Anterior cingulate cortex (tissue), 58 donors: Measurements from ENCODE around the gene GLUD1.
"Not testable (repeated sequence)": the region's sequence is repeated elsewhere in the genome, so short reads cannot be mapped to it uniquely, and the experiment has no call there.

Source experiments
- DNase-seq, 58 donors: peaks; one replicate each; lab custom pipeline; 2025; lab: John Stamatoyannopoulos, UW

GLUD1 gene

DNA sequence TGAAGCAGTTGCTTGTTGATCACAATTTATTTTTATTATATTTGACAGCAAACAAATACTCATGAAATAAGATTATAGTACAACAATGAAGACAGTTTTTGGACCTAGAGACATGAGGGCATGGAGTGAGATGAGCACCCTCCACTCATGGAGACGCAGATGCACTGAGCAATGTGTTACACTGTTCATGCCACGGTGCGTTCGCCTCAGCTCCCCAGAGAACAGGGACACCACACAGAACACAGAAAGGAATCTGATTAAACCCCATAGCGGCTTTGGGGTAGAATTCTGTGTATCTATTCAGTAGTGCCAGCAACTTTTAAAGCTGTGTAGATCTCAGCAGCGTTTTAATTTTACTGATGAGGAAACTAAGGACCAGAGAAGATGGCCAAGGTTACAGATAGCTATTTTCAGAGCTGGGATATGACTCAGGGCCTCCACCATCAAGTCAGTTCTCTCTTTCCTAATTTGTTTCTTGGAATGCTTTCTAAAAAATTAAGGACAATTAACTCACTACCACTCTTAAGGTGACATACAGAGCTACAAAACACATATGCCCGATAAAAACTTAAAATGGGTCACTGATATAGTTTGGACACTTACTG lies 41.0 kb downstream of the GLUD1 start:
- peak in 14 of 58 donors; percentile 6 to 25 (median 15) for DNase-seq

DNA sequence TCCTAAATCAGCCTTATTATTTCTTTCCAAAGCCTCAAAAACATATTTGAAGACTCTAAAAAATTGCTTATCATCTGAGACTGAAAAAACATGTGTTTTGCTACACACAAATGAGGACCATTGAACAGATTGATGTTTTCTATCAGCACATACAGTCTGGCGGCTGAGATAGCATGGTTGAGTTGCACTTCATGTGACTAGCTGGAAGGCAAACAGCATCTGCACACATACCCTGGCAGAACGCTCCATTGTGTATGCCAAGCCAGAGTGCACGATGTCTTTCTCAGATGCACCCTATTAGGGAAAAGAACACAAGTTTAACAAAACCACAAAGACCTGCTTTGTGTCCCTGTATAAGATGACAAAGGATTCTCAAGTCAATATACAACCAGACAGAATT lies 41.5 kb downstream of the GLUD1 start:
- DNase-seq = peak in 46 of 58 donors; percentile 1 to 88 (median 52)

DNA sequence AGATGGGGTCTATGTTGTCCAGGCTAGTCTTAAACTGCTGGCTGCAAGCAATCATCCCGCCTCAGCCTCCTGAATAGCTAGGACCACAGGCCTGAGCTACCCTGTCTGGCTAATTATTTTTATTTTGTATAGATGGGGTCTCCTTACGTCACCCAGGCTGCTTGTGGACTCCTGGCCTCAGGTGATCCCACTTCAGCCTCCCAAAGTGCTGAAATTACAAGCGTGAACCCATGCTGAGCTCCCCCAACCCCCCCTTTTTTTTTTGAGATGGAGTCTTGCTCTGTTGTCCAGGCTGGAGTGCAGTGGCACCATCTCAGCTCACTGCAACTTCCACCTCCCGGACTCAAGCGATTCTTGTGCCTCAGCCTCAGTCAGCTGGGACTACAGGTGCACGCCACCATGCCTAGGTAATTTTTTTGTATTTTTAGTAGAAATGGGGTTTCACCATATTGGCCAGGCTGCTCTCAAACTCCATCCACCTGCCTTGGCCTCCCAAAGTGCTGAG lies 49.2 kb downstream of the GLUD1 start:
- DNase-seq = no peak

DNA sequence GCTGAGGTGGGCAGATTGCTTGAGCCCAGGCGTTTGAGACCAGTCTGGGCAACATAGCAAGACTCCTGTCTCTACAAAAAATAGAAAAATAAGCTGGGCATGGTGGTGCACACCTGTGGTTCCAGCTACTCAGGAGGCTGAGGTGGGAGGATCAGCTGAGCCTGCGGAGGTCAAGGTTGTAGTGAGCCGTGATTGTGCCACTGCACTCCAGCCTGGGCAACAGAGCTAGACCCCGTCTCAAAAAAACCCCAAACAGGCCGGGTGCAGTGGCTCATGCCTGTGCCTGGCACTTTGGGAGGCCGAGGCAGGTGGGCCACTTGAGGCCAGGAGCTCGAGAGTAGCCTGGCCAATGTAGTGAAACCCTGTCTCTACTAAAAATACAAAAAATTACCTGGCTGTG lies 51.1 kb downstream of the GLUD1 start:
- not testable (repeated sequence) for DNase-seq

DNA sequence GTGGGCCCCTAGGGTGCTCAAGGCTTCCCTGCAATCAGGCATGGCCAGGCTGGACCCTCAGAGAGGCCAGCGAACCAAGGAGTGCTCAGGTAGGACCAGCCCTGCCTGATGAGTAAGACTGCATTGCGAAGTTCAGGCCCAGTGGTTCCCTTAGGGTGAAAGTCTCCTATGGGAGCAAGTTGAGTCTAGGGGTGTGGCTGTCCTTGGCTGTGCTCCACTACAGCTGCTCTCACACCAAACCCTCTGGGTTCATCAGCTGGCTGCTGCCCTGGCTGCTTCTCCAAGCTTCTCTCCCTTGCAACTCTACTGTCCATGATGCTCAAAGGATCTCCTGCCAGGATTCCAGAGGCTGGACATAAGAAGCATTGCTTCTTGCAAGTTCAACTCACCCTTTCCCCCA lies 55.9 kb downstream of the GLUD1 start:
- DNase-seq = no peak

DNA sequence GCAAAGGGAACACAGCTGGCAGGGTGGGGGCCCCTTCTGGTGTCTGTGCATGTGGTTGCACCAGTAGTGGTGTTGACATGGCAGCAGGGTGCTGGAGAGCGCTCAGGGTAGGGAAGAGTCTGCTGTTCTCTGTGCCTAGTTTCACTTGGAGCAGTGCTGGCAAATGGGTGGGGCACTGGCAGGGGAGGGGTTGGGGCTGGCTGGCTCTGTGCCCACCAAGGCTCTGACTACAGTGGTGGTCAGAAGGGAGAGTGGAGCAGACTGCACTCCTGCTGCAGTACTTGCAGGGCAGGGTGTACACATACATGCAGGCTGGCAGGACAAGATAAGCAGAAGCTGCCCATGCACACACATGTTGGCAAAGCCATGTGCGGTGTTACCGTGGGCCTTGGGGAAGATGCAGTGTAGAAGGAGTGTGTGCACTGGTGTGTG lies 56.3 kb downstream of the GLUD1 start:
- DNase-seq = peak in 1 of 58 donors; percentile 6

DNA sequence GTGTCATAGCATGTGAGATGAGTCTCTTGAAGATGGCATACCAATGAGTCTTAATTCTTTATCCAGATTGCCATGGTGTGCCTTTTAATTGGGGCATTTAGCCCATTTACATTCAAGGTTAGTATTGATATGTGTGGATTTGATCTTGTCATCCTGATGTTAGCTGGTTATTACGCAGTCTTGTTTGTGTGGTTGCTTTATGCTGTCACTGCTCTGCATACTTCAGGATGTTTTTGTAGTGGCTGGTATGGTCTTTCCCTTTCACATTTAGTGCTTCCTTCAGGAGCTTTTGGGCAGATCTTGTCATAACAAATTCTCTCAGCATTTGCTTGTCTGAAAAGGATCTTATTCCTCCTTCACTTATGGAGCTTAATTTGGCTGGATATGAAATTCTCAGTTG lies 58.0 kb downstream of the GLUD1 start:
- no peak for DNase-seq

DNA sequence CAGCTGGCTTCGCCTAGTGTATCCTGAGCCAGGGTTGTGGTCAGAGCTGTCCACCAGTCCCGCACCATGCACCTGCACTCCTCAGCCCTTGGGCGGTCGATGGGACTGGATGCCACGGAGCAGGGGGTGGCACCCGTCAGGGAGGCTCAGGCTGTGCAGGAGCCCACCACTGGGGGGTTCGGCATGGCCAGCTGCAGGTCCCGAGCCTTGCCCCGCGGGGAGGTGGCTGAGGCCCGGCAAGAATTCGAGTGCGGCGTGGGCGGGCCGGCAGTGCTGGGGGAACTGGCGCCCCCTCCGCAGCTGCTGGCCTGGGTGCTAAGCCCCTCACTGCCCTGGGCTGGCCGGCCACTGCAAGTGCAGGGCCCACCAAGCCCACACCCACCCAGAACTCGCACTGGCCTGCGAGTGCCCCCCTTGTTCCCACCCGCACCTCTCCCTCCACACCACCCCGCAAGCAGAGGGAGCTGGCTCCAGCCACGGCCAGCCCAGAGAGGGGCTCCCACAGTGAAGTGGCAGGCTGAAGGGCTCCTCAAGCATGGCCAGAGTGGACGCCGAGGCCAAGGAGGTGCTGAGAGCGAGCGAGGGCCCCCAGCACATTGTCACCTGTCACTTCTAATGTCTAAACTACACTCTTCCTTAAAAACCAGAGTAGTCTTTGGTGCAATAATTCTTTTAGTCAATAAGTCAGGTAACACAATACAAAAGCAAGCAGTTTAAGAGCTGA lies 63.6 kb downstream of the GLUD1 start:
- DNase-seq = no peak

DNA sequence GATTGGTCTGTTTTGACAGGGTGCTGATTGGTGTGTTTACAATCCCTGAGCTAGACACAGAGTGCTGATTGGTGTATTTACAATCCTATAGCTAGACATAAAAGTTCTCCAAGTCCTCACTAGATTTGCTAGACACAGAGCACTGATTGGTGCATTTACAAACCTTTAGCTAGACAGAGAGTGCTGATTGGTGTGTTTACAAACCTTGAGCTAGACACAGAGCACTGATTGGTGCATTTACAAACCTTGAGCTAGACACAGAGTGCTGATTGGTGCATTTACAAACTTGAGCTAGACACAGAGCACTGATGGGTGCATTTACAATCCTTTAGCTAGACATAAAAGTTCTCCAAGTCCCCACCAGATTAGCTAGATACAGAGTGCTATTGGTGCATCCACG lies 64.2 kb downstream of the GLUD1 start:
- not testable (repeated sequence) for DNase-seq

DNA sequence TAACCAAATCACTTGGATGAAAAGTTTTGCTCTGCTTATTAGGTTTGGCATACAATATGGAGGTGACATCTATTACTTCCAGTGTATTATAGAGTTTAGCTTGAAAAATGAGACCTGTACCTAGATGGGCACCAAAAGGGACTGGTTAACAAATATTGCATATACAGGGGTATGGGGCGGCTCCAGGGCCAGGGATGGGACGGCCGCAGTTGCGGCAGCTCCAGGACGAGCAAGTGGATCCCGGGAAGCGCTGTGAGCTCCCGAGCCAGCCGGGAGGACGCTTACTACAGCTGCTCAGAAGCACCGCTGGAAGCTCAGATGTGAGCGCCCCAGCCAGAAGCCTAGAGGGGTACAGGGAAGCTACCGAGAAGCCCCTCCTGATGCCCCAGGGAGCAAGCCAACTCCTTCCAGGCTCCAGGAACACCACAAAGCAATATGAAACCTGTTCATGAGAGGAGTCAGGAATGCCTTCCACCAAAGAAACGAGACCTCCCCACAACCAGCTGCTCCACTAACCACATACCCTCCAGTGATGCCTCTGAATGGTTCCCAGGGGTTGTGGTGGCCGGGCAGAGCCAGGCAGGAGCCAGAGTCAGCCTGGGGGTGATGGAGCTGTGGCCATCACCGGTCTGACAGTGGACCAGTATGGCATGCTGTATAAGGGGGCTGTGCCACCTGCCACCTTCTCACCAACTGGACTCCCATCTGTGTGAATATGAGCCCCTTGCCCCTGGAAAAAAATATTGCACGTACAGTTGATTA lies 67.7 kb downstream of the GLUD1 start:
- not testable (repeated sequence) for DNase-seq

DNA sequence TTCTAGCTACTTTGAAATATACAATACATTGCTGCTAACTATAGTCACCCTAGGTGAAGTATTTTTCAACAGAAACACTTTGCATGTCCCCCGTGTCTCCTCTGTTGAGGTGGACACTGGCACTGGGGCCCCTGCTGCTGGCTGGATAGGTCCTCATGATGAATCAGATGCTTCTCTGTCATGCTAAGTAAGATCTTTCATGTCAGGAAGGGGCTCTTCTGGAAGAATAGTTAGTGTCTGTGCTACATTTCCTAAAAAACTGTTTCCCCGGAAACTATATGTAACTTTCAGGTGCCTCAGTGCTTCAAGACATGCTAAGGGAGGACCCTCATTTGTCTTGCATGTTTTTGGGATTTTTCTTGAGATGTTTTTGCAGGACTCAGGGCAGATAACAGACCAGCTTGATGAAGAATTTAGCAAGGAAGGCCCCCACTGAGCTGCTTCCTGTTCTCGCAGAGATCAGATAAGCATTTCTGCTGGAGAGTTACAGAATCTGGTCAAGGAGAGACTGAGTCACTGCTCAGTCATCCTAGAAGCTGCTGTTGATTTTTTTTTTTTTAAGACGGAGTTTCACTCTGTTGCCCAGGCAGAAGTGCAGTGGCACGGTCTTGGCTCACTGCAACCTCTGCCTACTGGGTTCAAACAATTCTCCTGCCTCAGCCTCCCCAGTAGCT lies 69.2 kb downstream of the GLUD1 start:
- DNase-seq = not testable (repeated sequence)

DNA sequence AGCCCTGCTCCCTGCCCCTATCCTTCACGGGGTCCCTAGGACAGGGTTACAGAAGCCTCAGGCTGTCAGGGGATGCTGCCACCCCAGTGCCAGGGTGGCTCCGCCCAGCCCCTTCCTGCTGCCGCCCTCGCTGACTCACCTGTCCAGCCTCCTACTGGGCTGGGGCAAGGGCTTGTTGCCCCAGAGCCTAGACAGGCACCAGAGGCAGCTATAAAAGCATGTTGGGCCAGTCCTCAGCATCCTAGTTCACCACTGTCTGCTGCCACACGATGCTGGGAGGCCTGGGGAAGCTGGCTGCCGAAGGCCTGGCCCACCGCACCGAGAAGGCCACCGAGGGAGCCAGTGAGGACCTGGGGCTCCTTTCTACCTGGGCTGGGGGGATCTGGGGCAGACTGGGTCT lies 74.6 kb downstream of the GLUD1 start, which contains the start of gene FAM25A:
Gene FAM25A, plus strand, starts transcription at position 239 of the 400 bp plus-strand sequence. Its CDS starts 31 bp downstream, at position 270.
- not testable (repeated sequence) for DNase-seq

DNA sequence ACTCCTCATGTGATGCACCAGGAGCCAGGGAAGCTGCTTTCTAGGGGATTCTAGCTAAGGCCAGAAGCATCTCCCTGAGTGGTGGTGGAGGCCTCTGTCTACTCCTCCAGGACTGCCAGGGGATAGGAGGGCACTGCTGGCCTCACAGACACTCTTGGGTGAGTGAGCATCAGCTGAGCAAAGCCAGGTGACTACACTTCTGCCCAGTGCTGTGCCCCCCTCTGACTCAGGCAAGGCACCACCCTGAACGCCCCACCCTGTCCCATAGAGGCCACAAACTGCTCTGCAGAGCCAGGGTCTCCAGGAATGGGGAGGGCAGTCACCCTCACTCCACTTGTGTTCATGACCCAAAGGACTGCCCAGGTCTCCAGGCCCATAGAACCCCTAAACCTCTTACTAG lies 75.1 kb downstream of the GLUD1 start:
- DNase-seq = not testable (repeated sequence)

DNA sequence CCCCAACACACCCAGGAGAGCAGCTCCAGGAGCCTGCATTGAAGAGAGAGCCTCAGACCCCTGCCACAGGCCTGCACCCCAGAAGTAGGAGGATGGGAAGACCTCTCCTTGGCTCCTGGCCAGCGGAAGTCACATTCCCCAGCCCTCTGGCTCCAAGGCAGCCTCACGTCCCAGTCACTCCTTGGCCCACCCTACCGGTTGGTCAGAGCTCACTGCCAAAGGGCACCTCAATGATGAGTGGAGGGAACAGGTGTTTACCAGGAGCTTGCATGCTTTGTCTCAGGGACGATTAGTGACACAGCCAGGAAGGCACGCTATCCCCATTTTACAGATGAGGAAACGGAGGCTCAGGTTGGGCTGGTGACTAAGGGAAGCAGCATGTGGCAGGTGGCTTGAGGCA lies 75.6 kb downstream of the GLUD1 start:
- not testable (repeated sequence) for DNase-seq

DNA sequence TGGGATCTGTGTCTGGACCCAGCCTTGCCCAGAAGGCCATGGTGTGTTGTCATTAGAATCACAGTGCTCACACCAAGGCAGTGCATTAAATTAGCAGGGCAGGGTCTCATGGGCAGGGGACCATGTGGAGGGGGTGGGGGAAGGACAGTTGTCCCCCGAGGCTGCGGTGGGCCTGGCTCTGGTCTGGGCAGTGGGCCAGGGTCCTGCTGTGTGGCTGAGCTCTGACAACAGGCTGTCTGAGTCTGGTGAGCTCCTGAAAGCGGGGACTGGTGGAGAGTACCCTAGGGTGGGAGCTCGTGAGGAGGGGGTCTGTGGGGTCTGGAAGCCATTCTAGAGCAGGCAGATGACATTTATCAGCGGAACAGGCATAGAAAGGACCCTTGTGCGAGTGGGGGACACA lies 76.5 kb downstream of the GLUD1 start:
- not testable (repeated sequence) for DNase-seq

DNA sequence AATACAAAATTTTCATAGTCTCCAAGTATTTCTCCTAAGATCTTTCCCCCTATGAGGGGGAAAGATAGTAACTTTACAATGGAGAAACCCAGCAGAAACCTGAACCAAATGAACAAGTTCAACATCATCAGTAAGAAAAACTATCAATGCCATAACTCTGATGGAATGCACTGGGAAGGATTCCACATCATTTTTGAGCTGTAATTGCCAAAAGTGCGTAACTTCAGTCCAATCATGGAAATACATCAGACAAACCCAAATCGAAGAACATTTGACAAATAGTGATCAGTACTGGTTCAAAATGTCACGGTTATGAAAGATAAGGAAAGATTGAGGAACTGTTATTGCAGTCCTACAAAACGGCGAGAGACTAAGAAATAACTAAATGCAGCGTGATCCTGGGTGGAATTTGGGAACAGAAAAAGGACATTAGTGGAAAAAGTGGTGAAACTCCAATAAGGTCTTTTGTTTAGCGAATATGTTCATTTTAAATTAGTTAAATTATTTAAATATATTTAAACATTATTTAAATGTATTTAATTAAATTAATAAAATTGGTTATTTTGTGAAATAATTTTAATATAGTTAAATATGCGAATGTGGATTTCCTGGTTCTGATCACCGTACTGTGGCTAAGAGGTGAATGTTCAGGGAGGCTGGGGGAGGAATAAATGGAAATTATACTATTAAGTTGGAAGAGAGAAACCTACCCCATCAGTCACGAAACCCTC lies 79.5 kb downstream of the GLUD1 start:
- DNase-seq = not testable (repeated sequence)

DNA sequence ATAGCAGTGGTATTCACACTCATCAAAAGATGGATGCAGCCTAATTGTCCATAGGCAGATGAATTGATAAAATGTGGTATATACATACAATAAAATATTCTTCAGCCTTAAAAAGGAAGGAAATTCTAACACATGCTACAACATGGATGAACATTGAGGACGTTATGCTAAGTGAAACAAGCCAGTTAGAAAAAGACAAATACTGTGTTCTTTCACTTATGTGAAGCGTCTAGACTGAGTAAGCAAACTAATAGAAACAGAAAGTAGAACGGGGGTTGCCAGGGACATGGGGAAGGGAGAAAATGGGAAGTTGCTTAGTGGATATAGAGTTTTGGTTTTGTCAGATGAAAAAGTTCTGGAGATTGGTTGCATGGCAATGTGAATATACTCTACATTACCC lies 81.1 kb downstream of the GLUD1 start:
- not testable (repeated sequence) for DNase-seq

DNA sequence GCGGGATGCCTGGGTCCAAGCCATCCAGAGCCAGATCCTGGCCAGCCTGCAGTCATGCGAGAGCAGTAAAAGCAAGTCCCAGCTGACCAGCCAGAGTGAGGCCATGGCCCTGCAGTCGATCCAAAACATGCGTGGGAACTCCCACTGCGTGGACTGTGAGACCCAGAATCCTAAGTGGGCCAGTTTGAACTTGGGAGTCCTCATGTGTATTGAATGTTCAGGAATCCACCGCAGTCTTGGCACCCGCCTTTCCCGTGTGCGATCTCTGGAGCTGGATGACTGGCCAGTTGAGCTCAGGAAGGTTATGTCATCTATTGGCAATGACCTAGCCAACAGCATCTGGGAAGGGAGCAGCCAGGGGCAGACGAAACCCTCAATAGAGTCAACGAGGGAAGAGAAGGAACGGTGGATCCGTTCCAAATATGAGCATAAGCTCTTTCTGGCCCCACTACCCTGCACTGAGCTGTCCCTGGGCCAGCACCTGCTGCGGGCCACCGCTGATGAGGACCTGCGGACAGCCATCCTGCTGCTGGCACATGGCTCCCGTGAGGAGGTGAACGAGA lies 85.4 kb downstream of the GLUD1 start:
- DNase-seq = not testable (repeated sequence)

DNA sequence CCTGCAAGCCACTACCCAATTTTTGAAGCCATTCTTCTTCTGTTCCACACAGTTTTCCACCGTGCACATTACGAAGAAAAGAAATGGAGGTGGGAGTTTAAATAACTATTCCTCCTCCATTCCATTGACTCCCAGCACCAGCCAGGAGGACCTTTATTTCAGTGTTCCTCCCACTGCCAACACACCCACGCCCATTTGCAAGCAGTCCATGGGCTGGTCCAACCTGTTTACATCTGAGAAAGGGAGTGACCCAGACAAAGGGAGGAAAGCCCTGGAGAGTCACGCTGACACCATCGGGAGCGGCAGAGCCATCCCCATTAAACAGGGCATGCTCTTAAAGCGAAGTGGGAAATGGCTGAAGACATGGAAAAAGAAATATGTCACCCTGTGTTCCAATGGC lies 86.3 kb downstream of the GLUD1 start:
- not testable (repeated sequence) for DNase-seq
